Activated effector memory CD4-positive, alpha-beta T cell treated with Interleukin-2 at 50 U/mL for 16 hours (primary cell): ENCODE measurements around the gene CSH2.
"Not testable (repeated sequence)": the region's sequence is repeated elsewhere in the genome, so short reads cannot be mapped to it uniquely, and the experiment has no call there.

ENCODE experiments used
- DNase-seq: peaks from one replicate; pipeline ENCODE4 v3.0.0-alpha.2; 2020

CSH2 gene

GRCh38 chr17:63894821-63895220 lies 21.3 kb upstream of the CSH2 start:
- DNase-seq: not testable (repeated sequence)

DNA sequence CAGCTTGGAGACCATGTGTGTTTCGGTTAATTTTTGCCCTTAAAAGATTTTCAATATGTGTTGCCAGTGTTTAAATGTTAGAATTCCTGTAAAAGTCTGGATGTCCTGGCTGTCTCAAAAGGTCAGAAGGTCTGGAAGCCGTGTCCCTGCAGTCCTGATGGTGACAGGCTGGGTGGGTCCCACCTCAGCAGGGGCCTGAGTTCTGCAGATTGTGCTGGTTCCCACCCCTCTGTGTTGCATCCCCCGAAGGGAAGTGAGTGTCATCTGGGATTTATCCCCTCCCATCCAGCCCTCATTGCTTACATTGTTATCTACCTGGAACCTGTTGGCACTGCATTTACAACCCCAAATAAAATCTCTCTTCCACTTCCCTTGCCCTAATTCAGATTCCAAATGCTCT lies 20.5 kb upstream of the CSH2 start:
- not testable (repeated sequence) for DNase-seq

- DNase-seq: not testable (repeated sequence)
These were observed 19.0 kb upstream of the CSH2 start for GRCh38 chr17:63892316-63893037.

- DNase-seq: not testable (repeated sequence)
These were observed 15.8 kb upstream of the CSH2 start for GRCh38 chr17:63889026-63889848.

DNA sequence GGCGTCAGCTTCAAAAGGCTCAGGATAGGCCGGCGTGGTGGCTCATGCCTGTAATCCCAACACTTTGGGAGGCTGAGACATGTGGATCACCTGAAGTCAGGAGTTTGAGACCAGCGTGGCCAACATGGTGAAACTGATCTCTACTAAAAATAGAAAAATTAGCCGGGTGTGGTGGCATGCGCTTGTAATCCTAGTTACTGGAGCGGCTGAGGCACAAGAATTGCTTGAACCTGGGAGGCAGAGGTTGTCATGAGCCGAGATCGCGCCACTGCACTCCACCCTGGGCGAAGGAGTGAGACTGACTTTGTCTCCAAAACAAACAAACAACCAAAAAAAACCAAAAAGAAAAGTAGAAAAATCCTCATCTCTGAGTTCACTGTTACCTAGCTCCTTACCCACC lies 11.6 kb upstream of the CSH2 start:
- not testable (repeated sequence) for DNase-seq

DNA sequence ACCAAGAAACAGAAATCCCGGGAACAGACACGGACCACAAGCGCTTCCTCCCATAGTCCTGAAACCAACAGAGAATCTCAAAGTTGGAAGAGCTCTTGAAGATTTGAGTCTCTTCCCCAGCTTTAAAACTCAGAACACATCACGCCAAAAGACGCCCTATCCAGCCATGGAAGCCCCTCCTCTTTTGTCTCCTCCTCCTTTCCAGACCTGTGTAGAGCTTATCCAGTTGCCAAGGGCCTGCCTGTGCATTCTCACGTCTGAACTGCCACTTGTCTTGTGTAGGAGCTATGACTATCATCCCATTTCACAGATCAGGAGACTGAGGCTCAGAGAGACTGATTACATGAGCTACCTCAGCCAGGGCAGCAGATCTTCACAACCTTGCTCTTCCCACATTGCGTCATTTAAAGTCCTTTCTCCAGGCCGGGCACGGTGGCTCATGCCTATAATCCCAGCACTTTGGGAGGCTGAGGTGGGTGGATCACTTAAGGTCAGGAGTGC lies 9.2 kb upstream of the CSH2 start:
- DNase-seq: not testable (repeated sequence)

GRCh38 chr17:63881935-63882601 lies 8.6 kb upstream of the CSH2 start, which contains the start of gene GH2:
Gene GH2, minus strand, starts transcription at chr17:63881944. Its CDS starts 143 bp downstream, at chr17:63881801.
- peak; percentile 43 for DNase-seq

GRCh38 chr17:63881337-63881736 lies 7.9 kb upstream of the CSH2 start:
- not testable (repeated sequence) for DNase-seq

DNA sequence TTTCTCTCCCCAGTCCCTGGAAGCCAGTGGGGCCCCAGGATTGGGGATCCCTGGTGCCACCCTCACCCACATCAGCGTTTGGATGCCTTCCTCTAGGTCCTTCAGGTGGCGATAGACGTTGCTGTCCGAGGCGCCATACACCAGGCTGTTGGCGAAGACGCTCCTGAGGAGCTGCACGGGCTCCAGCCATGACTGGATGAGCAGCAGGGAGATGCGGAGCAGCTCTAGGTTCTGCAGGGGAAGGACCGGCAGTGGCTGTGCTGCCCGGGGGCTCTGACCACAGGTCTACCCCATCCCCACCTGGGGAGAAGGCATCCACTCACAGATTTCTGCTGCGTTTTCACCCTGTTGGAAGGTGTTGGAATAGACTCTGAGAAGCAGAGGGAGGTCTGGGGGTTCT lies 7.2 kb upstream of the CSH2 start:
- DNase-seq: no peak

DNA sequence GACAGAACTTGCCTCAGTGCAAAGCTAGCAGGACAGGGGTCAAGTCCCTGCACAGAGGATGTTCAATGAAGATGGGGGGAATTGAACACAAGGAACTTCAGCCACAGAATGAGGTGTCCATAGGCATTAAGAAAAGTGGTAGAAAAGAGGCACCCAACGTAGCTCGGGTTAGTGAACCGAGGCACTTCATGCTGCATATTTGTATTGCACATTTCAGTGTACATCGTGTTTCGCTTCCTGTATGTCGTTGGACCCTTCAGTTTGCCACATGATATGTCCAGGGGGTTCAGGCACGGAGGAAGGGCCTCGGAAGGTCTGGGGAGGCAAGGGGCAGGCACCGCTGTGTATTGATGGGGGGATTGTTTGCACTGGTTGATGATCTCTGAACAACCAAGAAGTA lies 4.9 kb upstream of the CSH2 start:
- DNase-seq: not testable (repeated sequence)

- not testable (repeated sequence) for DNase-seq
These were observed 1.2 kb upstream of the CSH2 start for GRCh38 chr17:63874693-63875092.

DNA sequence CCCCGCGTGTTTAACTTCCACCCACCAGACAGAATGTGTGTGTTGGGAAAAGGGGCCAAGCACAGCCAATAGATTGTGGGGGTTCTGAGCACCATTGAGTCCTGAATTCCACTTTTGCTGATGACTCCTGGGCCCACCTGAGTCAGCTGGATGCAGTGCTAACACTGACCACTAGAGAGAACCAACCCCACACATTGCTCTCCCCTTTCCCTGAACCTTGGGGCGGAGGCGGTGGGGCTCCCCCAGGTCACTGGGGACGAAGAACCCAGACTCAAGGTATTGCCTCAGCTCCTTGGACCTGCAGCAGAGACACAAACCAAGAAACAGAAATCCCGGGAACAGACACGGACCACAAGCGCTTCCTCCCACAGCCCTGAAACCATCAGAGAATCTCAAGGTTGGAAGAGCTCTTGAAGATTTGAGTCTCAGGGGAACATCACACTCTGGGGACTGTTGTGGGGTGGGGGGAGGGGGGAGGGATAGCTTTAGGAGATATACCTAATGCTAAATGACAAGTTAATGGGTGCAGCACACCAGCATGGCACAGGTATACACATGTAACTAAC lies 667 bp upstream of the CSH2 start:
- DNase-seq: not testable (repeated sequence)

- not testable (repeated sequence) for DNase-seq
These were observed 1.7 kb downstream of the CSH2 start for GRCh38 chr17:63871646-63872365.

DNA sequence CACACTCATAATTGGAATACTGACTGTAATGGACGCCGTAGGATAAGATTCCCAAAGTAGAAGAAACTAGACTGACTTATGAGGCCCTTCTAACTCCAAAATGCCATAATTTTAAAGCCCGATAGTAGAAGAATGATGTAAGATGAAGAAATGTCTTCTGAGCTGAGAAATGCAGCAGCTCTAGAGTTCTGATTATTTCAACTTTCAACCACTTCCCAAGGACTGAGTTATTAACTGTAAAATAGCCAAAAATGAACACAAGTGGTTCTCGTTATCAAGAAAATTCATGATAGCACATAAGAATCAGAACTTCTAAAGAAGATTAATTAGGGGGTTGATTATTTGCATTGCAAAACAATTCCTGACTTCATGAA lies 3.2 kb downstream of the CSH2 start:
- DNase-seq: not testable (repeated sequence)

DNA sequence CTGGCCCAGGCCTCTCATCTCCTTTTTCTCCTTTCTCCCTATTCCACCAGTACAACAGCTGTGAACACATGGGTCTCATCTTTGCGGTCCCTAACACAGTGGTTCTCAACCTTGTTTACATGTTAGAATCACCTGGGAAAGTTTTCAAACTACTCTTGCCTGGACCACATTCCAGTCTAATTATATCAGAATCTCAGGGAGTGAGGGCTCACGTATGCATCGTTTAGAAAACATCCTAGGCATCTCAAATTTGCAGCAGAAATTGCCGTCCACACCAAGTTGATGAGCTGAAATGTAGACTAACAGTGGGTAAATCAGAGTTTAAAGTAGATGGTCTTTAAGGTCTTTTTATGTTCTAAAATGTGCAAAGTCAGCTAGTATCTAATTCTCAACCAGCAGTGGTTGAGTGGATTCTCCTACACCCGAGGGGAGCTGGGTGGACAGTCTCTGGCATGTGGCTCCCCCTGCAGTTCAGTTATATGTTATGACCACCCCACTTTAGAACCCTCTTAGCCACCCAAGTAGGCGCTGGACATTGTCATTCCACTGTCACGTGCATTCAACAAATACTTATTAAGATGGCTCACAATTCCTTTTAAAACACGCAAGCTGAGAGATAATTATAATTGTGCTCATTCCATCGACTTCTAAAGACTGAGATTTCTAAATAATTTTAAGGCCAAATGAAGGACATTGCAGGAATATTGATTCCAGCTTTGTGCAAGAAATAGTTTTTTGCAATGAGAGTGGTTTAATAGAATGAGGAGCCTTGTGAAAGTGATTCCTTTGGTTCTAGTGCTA lies 3.8 kb downstream of the CSH2 start:
- not testable (repeated sequence) for DNase-seq

DNA sequence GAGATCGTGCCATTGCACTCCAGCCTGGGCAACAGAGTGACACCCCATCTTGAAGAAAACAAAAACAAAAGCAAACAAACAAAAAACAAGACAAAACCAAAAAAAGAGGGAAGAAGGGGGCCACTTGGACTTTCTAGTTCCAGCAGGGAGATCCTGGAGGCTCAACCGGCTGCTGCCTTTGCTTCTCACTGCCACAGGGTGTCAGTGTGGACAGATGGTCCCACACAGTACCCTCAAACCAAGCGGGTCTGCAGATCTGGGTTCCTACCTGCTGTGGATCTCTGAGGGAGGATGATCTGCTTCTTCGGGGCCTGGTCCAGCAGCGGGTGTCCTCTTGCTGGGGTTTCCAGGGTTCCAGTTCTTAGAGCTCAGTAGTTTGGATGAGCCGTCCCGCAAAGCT lies 6.9 kb downstream of the CSH2 start:
- DNase-seq: not testable (repeated sequence)

DNA sequence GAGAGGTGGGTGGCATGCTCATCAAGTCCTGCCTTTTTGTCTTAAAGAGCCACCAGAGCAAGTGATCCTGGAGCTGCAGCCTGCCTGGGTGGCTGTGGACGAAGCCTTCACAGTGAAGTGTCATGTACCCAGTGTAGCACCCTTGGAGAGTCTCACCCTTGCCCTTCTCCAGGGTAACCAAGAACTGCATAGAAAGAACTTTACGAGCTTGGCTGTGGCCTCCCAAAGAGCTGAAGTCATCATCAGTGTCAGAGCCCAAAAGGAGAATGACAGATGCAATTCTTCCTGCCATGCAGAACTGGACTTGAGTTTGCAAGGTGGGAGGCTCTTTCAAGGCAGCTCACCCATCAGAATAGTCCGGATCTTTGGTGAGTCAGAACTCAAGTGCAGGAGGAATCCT lies 14.2 kb downstream of the CSH2 start:
- no peak for DNase-seq

DNA sequence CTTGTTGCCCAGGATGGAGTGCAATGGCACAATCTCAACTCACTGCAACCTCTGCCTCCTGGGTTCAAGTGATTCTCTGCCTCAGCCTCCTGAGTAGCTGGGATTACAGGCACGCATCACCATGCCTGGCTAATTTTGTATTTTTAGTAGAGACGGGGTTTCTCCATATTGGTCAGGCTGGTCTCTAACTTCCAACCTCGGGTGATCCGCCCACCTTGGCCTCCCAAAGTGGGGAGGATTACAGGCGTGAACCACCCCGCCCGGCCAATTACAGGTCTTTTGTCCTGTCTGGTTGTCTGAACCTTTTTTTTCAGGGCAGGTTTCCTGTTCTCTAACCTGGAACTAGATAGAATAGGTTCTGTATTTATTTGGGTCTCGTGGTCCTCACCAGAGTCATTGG lies 17.1 kb downstream of the CSH2 start:
- not testable (repeated sequence) for DNase-seq

DNA sequence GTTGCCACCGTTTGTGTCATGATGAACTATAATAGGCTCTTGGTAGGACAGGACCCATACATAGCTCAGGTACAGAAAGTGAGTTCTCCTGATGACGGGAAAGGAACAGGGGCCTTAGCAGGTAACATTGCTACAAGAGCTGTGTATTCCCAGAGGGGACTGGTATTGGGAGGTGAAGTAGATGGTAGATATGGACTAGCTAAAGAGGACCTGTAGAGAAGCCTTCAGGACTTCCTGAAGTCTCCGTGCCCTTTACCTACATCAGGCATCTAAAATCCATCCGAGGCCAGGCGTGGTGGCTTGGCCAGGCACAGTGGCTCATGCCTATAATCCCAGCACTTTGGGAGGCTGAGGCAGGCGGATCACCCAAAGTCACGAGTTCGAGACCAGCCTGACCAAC lies 18.3 kb downstream of the CSH2 start:
- DNase-seq: no peak

DNA sequence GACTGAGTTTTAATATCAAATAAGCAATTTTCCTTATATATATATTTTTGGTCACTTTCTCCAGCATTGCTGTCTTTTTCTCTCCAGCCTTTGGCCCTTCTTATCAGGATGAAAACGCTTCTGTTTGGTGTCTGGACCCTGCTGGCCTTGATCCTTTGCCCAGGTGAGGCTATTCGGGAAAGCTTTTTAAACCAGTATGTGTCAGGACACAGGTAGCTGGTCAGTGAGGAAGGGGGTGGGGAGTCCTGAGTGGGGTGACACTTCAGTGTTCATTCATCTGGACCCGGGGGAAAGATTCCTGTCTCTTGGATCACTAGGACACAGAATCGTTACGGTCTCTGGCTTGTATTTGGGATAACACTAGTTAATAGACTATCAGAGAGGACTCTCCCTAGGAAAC lies 18.8 kb downstream of the CSH2 start:
- DNase-seq: no peak

DNA sequence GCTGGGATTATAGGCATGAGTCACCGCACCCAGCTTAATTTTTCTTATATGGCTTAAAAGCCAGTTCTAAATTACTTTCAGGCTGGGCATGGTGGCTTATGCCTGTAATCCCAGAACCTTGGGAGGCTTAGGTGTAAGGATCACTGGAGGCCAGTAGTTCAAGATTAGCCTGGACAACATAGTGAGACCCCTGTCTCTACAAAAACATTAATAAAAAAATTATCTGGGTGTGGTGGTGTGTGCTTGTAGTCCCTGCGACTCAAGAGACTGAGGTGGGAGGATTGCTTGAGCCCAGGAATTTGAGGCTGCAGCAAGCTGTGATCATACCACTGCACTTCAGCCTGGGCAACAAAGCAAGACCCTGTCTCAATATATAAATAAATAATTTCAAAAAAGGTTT lies 20.2 kb downstream of the CSH2 start:
- no peak for DNase-seq
